Activated CD8-positive, alpha-beta memory T cell treated with anti-CD3 and anti-CD28 coated beads, Interleukin-2, amount 50 U/mL, for 24 hours (primary cell): ENCODE data around the gene GPC6.

Source experiments
- DNase-seq: peaks from one replicate; pipeline ENCODE4 v3.0.0-alpha.2; 2020; ENCODE audit errors: extremely low read depth

The GPC6 gene

GRCh38 chr13:93824286-93824685, 597.7 kb downstream of the GPC6 start:
- DNase-seq, result no peak

- DNase-seq, result no peak
Measured at GRCh38 chr13:93834051-93834450, 607.4 kb downstream of the GPC6 start.

- DNase-seq, result no peak
Measured at GRCh38 chr13:93843082-93843481, 616.5 kb downstream of the GPC6 start.

- no peak for DNase-seq
Measured at GRCh38 chr13:93847162-93847561, 620.6 kb downstream of the GPC6 start.

- no peak for DNase-seq
Measured at GRCh38 chr13:93848247-93848646, 621.6 kb downstream of the GPC6 start.

- DNase-seq, result no peak
Measured at GRCh38 chr13:93851236-93851635, 624.6 kb downstream of the GPC6 start.

- no peak for DNase-seq
Measured at GRCh38 chr13:93853912-93854311, 627.3 kb downstream of the GPC6 start.

GRCh38 chr13:93857126-93857525, 630.5 kb downstream of the GPC6 start:
- DNase-seq, result no peak

- no peak for DNase-seq
Measured at GRCh38 chr13:93859716-93860115, 633.1 kb downstream of the GPC6 start.

GRCh38 chr13:93861818-93862217, 635.2 kb downstream of the GPC6 start:
- no peak for DNase-seq

GRCh38 chr13:93862259-93862658, 635.7 kb downstream of the GPC6 start:
- no peak for DNase-seq

GRCh38 chr13:93865235-93865634, 638.6 kb downstream of the GPC6 start:
- DNase-seq, result no peak

- no peak for DNase-seq
Measured at GRCh38 chr13:93867481-93867880, 640.9 kb downstream of the GPC6 start.

- no peak for DNase-seq
Measured at GRCh38 chr13:93872376-93872775, 645.8 kb downstream of the GPC6 start.

- DNase-seq, result no peak
Measured at GRCh38 chr13:93872786-93873347, 646.3 kb downstream of the GPC6 start.

GRCh38 chr13:93875547-93875946, 648.9 kb downstream of the GPC6 start:
- no peak for DNase-seq

GRCh38 chr13:93876236-93876635, 649.6 kb downstream of the GPC6 start:
- DNase-seq, result no peak

GRCh38 chr13:93878675-93879074, 652.1 kb downstream of the GPC6 start:
- no peak for DNase-seq

GRCh38 chr13:93881411-93881810, 654.8 kb downstream of the GPC6 start:
- no peak for DNase-seq

- DNase-seq, result no peak
Measured at GRCh38 chr13:93882086-93882651, 655.6 kb downstream of the GPC6 start.

- no peak for DNase-seq
Measured at GRCh38 chr13:93889430-93889951, 662.9 kb downstream of the GPC6 start.

GRCh38 chr13:93899981-93900380, 673.4 kb downstream of the GPC6 start:
- no peak for DNase-seq

GRCh38 chr13:93900731-93901130, 674.1 kb downstream of the GPC6 start:
- DNase-seq, result no peak

GRCh38 chr13:93903909-93904308, 677.3 kb downstream of the GPC6 start:
- DNase-seq, result no peak
